ENCODE results near the gene SDE2.

The SDE2 gene

DNA sequence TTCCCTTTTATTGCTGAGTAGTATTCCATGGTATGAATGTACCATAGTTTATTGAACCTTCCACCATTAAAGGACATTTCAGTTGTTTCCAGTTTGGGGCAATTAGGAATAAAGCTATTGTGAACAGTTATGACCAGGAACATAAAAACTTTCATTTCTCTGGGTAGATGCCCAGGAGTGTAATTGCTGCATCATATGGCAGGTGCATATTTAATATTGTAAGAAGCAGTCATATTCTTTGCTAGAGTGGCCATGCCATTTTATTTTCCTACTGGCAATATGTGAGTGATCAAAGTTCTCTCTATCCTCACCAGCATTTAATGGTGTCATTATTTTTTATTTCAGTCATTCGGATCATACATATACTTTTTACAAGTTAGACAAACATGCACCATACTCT is 39.5 kb upstream of the SDE2 start:
- TF ChIP-seq, protein P1, sequence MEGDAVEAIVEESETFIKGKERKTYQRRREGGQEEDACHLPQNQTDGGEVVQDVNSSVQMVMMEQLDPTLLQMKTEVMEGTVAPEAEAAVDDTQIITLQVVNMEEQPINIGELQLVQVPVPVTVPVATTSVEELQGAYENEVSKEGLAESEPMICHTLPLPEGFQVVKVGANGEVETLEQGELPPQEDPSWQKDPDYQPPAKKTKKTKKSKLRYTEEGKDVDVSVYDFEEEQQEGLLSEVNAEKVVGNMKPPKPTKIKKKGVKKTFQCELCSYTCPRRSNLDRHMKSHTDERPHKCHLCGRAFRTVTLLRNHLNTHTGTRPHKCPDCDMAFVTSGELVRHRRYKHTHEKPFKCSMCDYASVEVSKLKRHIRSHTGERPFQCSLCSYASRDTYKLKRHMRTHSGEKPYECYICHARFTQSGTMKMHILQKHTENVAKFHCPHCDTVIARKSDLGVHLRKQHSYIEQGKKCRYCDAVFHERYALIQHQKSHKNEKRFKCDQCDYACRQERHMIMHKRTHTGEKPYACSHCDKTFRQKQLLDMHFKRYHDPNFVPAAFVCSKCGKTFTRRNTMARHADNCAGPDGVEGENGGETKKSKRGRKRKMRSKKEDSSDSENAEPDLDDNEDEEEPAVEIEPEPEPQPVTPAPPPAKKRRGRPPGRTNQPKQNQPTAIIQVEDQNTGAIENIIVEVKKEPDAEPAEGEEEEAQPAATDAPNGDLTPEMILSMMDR (IDR thresholded peaks at IDR 0.05; ENCODE audit: low read depth, low read length, missing control alignments): no peak
- DNase-seq (ENCODE audit: extremely low read depth, low read depth): no peak
- no peak overlapping the region for H3K4me3 ChIP-seq (replicated peaks; ENCODE audit: low read depth, low read length)

DNA sequence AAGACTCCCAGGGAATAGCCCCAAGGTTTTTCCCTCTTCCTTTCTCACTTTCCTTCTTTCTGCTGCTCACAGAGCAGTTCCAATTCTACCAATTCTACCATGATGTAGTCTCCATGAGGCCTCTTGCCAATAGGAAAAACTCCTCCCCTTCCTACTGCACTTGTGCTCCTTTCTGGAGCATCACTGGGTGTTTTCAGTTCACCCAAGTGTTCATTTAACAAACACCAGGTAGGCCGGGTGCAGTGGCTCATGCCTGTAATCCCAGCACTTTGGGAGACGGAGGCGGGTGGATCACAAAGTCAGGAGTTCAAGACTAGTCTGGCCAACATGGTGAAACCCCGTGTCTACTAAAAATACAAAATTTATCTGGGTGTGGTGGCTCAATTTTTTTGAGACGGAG is 36.8 kb upstream of the SDE2 start:
- H3K4me3 ChIP-seq (replicated peaks; ENCODE audit: low read depth, low read length): no peak overlapping the region
- TF ChIP-seq, protein P1 (IDR thresholded peaks at IDR 0.05; ENCODE audit: low read depth, low read length, missing control alignments): no peak
- DNase-seq (ENCODE audit: extremely low read depth, low read depth): no peak

DNA sequence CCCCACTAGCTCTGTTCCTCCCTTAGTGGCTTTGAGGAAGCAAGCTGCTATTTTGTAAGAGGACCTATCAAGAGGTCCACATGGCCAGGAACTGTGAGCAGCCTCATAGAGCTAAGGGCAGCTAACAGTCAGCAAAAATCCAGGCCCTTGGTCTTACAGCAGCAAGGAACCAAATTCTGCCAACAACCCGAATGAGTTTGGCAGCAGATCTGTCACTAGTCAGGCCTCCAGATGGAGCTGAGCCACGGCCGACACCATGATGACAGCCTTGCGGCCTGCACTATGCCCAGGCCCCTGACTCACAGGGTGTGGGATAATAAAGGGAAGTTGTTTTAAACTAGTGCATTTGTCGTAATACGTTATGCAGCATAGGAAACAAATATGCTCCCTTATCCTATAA is 35.3 kb upstream of the SDE2 start:
- no peak overlapping the region for H3K4me3 ChIP-seq (replicated peaks; ENCODE audit: low read depth, low read length)
- TF ChIP-seq, protein P1 (IDR thresholded peaks at IDR 0.05; ENCODE audit: low read depth, low read length, missing control alignments): no peak
- DNase-seq (ENCODE audit: extremely low read depth, low read depth): peak; percentile 29

DNA sequence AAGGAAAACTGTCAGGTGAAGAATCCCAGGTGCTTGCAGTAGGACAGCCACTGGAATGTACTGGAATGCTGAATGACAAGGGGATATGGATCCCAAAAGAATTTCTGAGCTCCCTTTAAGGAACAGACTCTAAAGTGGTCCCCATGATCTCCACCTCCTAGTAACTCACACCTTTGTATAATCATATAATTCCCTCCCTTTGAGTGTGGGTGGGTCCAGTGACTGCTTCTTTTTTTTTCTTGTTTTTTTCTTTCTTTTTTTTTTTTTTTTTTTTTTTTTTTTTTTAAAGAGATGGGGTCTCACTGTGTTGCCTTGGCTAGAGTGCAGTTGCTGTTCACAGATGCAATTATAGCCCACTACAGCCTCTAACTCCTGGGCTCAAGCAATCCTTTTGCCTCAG is 34.8 kb upstream of the SDE2 start:
- no peak overlapping the region for H3K4me3 ChIP-seq (replicated peaks; ENCODE audit: low read depth, low read length)
- TF ChIP-seq, protein P1 (IDR thresholded peaks at IDR 0.05; ENCODE audit: low read depth, low read length, missing control alignments): no peak

DNA sequence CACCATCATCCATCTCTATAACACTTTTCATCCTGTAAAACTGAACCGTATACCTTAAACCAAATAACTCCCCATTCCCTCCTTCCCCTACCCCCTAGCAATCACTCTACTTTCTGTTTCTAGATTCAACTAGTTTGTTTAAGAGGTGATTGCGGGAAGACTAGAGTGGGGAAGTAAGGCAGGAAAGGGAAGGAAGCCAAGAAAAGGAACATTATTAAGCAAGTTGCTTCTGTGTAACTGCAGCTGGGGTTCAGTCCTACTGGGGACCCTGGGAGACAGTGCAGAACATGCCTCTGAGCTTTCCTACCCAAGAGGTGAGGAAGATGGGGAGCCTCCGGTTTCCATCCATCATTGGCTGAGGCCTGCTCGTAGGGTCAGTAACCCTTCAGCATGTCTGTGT is 34.4 kb upstream of the SDE2 start:
- H3K4me3 ChIP-seq (replicated peaks; ENCODE audit: low read depth, low read length): no peak overlapping the region
- no peak for DNase-seq (ENCODE audit: extremely low read depth, low read depth)
- TF ChIP-seq, protein P1 (IDR thresholded peaks at IDR 0.05; ENCODE audit: low read depth, low read length, missing control alignments): no peak

More for the DNA sequence above, 34.8 kb upstream of the SDE2 start:
- no peak for DNase-seq (ENCODE audit: extremely low read depth, low read depth)

DNA sequence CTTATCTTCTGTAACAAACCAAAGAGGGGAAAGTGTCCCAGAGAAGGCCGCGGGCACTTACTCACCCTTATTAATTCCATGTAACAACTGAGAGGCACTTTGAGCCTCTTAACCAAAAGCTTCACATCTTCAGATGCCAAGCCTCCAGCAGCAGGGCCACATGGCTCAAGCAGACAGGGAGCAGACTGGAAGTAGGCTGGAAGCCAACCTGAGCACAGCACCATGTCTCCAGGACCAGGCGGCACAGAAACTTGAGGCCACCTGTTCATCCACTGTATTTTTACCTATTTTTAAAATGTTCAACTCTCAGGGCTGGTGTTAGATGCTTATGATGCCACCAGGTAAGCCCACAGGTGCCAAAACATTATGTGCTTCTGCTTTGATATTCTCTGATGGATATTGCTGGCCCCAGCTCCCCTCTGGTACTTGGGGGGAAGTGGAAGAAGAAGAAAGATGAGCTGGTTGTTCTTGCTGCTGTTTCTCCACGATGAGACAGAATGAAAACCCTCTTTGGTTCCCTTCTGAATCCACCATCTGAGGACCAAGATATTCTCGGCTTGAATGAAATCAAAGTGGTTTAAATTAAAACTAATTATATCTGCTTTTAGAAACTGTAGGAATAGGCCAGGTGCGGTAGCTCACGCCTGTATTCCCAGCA is 30.6 kb upstream of the SDE2 start:
- no peak for DNase-seq (ENCODE audit: extremely low read depth, low read depth)
- H3K4me3 ChIP-seq (replicated peaks; ENCODE audit: low read depth, low read length): no peak overlapping the region
- TF ChIP-seq, protein P1 (IDR thresholded peaks at IDR 0.05; ENCODE audit: low read depth, low read length, missing control alignments): no peak

DNA sequence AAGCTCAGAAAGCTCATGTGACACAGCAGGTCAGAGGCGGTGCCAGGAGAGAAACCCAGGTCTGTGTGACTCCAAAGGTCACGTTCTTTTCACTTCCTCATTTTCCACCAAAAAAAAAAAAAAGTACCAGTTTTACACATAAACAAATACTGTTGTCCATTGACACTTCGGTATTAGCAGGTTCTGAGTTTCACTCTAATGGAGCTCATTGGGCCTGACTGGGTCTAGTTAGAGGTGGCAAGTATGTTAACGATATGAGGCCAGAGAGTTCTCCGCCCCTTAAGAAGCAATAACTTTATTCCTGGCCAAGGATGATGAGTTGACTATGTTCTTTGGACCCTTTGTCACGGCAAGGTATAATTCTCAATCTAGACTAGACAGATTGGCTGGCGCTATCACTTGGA is 30.0 kb upstream of the SDE2 start:
- TF ChIP-seq, protein P1 (IDR thresholded peaks at IDR 0.05; ENCODE audit: low read depth, low read length, missing control alignments): no peak
- H3K4me3 ChIP-seq (replicated peaks; ENCODE audit: low read depth, low read length): no peak overlapping the region
- DNase-seq (ENCODE audit: extremely low read depth, low read depth): no peak

Data from HFF-Myc (cell line).